ENCODE data around the gene KIF3C. TPM values are rescaled to one million over a fixed set of nuclear protein-coding genes. Genes with fewer than 3 reads are reported as not detected.

Gene KIF3C
- total and polyA plus RNA-seq, 2 of the 8 experiments (the other 6 are each of a cell fraction or from before 2014, with no cell fraction given), result 13.4 to 58.1 TPM

DNA sequence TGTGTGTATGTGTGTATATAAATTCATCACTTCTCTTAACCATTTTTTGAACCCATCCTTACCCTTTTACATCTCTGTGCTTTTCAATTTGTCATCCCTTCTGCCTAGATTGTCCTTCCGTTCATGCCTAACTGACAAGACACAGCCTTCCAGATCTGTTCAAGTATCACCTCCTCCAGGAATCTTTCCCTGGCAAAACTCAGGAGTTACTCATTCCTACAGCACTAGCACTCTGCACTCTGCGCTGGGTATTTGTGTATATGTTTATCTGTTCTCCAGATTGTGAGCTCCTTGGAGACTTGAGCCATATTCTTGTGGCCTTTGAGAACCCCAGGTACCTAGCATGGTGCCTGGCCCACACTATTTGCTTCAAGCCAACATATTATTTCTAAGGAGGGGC is 77.2 kb downstream of the KIF3C start:
- Histone ChIP-seq H2BK20ac (ENCODE audit: low read length) (no peak overlapping the region), H3K79me1 (ENCODE audit: low read depth, low read length) (no peaks in the 10 kb centered on the region), H3K56ac (replicated peaks; ENCODE audit: insufficient read length, low read depth, low read length) (no peak overlapping the region), H4K8ac (ENCODE audit: extremely low read depth, insufficient read depth, low read length) (no peak overlapping the region), H3K27me3 (replicated peaks in 1 of 4; ENCODE audit: control insufficient read depth in 3 of 4, extremely low read depth in 1 of 4, insufficient read depth in 3 of 4, low read length in 3 of 4) (no peaks in the 10 kb centered on the region), H4K20me1 (replicated peaks in 1 of 2; ENCODE audit: control insufficient read depth in 1 of 2, insufficient read depth in 2 of 2, low read length in 2 of 2) (no peaks in the 10 kb centered on the region), H3K4me2 (ENCODE audit: insufficient read depth in 1 of 2, low read depth in 2 of 2, low read length in 2 of 2) (no peak overlapping the region), H4K91ac (replicated peaks; ENCODE audit: insufficient read length, low read length) (no peak overlapping the region), H2AFZ (ENCODE audit: low read length) (no peak overlapping the region), H2BK15ac (ENCODE audit: low read length) (no peak overlapping the region), H3K14ac (ENCODE audit: insufficient read length) (no peak overlapping the region), H2AK5ac (ENCODE audit: low read depth, low read length) (no peak overlapping the region), H3K9me3 (ENCODE audit: insufficient read depth in 2 of 2, low read depth in 1 of 2, low read length in 1 of 2) (no peaks in the 10 kb centered on the region), H3K9ac (replicated peaks in 1 of 4; ENCODE audit: extremely low read depth in 1 of 4, low read depth in 3 of 4, low read length in 3 of 4) (no peak overlapping the region), H3K23ac (ENCODE audit: insufficient read length) (no peak overlapping the region), H3K18ac (ENCODE audit: extremely low read depth, low read length) (no peak overlapping the region), H3K36me3 (ENCODE audit: control insufficient read depth in 2 of 4, insufficient read depth in 4 of 4, low read length in 3 of 4) (no peaks in the 10 kb centered on the region), H3K4me1 (replicated peaks in 1 of 4; ENCODE audit: control insufficient read depth in 3 of 4, insufficient read depth in 4 of 4, low read length in 3 of 4) (no peaks in the 10 kb centered on the region), H3K23me2 (ENCODE audit: low read depth, low read length) (no peaks in the 10 kb centered on the region), H3K79me2 (ENCODE audit: control insufficient read depth in 1 of 2, insufficient read depth in 2 of 2, low read length in 2 of 2) (no peaks in the 10 kb centered on the region), H3K27ac (ENCODE audit: low read depth, low read length) (no peak overlapping the region), H2BK12ac (ENCODE audit: low read depth, low read length) (no peak overlapping the region), H4K5ac (ENCODE audit: insufficient read length, low read depth, low read length) (no peak overlapping the region), H3K4ac (replicated peaks; ENCODE audit: insufficient read length, low read depth, low read length) (no peak overlapping the region), H2BK120ac (replicated peaks; ENCODE audit: low read depth, low read length) (no peak overlapping the region), H2BK5ac (ENCODE audit: low read depth, low read length) (no peak overlapping the region), H3K4me3 (ENCODE audit: extremely low read depth in 1 of 4, insufficient read depth in 2 of 4, low read depth in 3 of 4, low read length in 4 of 4) (no peak overlapping the region)
- WGBS, 2 experiments (ENCODE audit: extremely low coverage in 1 of 2, insufficient coverage in 1 of 2, insufficient read length in 1 of 2, insufficient replicate concordance in 2 of 2, low coverage in 1 of 2, low lambda C conversion rate in 2 of 2, missing lambda C conversion rate in 1 of 2), result 90% methylated on average over 2 of the region's 2 CpGs; no CpG with 5 or more reads in 1 of the 2 experiments
- ChIA-PET CTCF (ENCODE audit: partially characterized antibody) (interaction anchor here (0.5 to 1.3 kb wide), 3 partner anchors 11 to 53 kb away, joined by 3 to 6 read pairs (median 4); no protein-coding TSS in a partner anchor), POLR2A (ENCODE audit: partially characterized antibody) (interaction anchor here (0.6 kb wide), 1 partner anchor 701 kb away, joined by 3 read pairs; no protein-coding TSS in a partner anchor)
- DNase-seq (ENCODE audit: low read depth in 1 of 2, low spot score in 2 of 2) (no peak), FAIRE-seq (no peak)
- TF ChIP-seq POLR2A (IDR thresholded peaks at IDR 0.05; ENCODE audit: control extremely low read depth in 1 of 2, low read depth in 2 of 2, low read length in 2 of 2) (no peak), BCL11A (IDR thresholded peaks at IDR 0.05; ENCODE audit: low read depth in 2 of 2, low read length in 2 of 2) (no peak), SAP30 (IDR thresholded peaks at IDR 0.05; ENCODE audit: insufficient read depth, insufficient replicate concordance, low read length) (no peak), ASH2L (IDR thresholded peaks at IDR 0.05; ENCODE audit: low read length) (no peak), BRCA1 (IDR thresholded peaks at IDR 0.05; ENCODE audit: low read depth, low read length) (no peak), SP2 (IDR thresholded peaks at IDR 0.05; ENCODE audit: low read length) (no peak), KDM5A (IDR thresholded peaks at IDR 0.05; ENCODE audit: low read length) (no peak), EGR1 (IDR thresholded peaks at IDR 0.05; ENCODE audit: borderline replicate concordance, low read depth, low read length) (no peak), PHF8 (conservative IDR thresholded peaks at IDR 0.05; ENCODE audit: low read depth, low read length) (no peak), CBX8 (IDR thresholded peaks at IDR 0.05; ENCODE audit: borderline replicate concordance, low read depth, low read length) (no peak), TCF12 (IDR thresholded peaks at IDR 0.05; ENCODE audit: low read depth, low read length) (no peak), JUN (IDR thresholded peaks at IDR 0.05; ENCODE audit: low read depth, low read length) (no peak)
- TF ChIP-seq, protein P1, sequence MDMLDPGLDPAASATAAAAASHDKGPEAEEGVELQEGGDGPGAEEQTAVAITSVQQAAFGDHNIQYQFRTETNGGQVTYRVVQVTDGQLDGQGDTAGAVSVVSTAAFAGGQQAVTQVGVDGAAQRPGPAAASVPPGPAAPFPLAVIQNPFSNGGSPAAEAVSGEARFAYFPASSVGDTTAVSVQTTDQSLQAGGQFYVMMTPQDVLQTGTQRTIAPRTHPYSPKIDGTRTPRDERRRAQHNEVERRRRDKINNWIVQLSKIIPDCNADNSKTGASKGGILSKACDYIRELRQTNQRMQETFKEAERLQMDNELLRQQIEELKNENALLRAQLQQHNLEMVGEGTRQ (IDR thresholded peaks at IDR 0.05; ENCODE audit: low read length), result no peak
- TF ChIP-seq, protein P2, sequence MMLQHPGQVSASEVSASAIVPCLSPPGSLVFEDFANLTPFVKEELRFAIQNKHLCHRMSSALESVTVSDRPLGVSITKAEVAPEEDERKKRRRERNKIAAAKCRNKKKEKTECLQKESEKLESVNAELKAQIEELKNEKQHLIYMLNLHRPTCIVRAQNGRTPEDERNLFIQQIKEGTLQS (IDR thresholded peaks at IDR 0.05; ENCODE audit: insufficient read depth, low read depth, low read length), result no peak

All from H1 (cell line).